SK-N-SH treated with all-trans-retinoic acid at 6 μM for 48 hours (cell line): ENCODE results near the gene BPI.

Source experiments
- ATAC-seq: fragments of 200-7000 bp; cut with Tn5 transposase; 3 replicates; pipeline ENCODE4 v1.9.1; 2020; ENCODE audit warnings: mild to moderate bottlenecking, moderate library complexity
- ARNTL ChIP-seq: fragments of 450-650 bp; formaldehyde crosslinking; IDR thresholded peaks from 2 replicates; pipeline ENCODE4 v1.5.0; 2020; ENCODE audit warnings: low read depth, mild to moderate bottlenecking, moderate library complexity, borderline replicate concordance
- BACH2 ChIP-seq: fragments of 250-450 bp; sonication (Bioruptor Pico); IDR thresholded peaks from 2 replicates; pipeline ENCODE4 v1.9.0; 2021; ENCODE audit warnings: mild to moderate bottlenecking, borderline replicate concordance
- CSDC2 ChIP-seq: fragments of 250-450 bp; sonication (Bioruptor Pico); IDR thresholded peaks from 2 replicates; pipeline ENCODE4 v1.5.0; 2020; ENCODE audit warnings: mild to moderate bottlenecking, moderate library complexity
- CSRNP3 ChIP-seq: fragments of 250-450 bp; sonication (Bioruptor Pico); IDR thresholded peaks from 2 replicates; pipeline ENCODE4 v1.5.1; 2021; ENCODE audit warnings: mild to moderate bottlenecking, moderate library complexity
- GLIS3 ChIP-seq: fragments of 250-450 bp; sonication (Bioruptor Pico); IDR thresholded peaks from 2 replicates; pipeline ENCODE4 v1.5.0; 2020; ENCODE audit warnings: mild to moderate bottlenecking, moderate library complexity
- ISL1 ChIP-seq: fragments of 250-450 bp; sonication (Bioruptor Pico); IDR thresholded peaks from 2 replicates; pipeline ENCODE4 v2.1.2; 2022; ENCODE audit warnings: mild to moderate bottlenecking, moderate library complexity
- OSR1 ChIP-seq: fragments of 250-450 bp; sonication (Bioruptor Pico); IDR thresholded peaks from 2 replicates; pipeline ENCODE4 v1.8.0; 2022; ENCODE audit warnings: moderate library complexity, mild to moderate bottlenecking, inconsistent platforms
- POU6F1 ChIP-seq: fragments of 250-450 bp; sonication (Bioruptor Pico); IDR thresholded peaks from 2 replicates; pipeline ENCODE4 v1.8.0; 2021; ENCODE audit warnings: low read depth, mild to moderate bottlenecking, moderate library complexity, borderline replicate concordance
- RARB ChIP-seq: fragments of 250-450 bp; sonication (Bioruptor Pico); IDR thresholded peaks from 2 replicates; pipeline ENCODE4 v1.8.0; 2021; ENCODE audit warnings: mild to moderate bottlenecking, moderate library complexity
- SNAI2 ChIP-seq: fragments of 250-450 bp; sonication (Bioruptor Pico); IDR thresholded peaks from 2 replicates; pipeline ENCODE4 v1.5.0; 2020; ENCODE audit warnings: mild to moderate bottlenecking, moderate library complexity
- TCF4 ChIP-seq: fragments of 250-450 bp; sonication (Bioruptor Pico); IDR thresholded peaks from 2 replicates; pipeline ENCODE4 v1.8.0; 2021; ENCODE audit warnings: mild to moderate bottlenecking, moderate library complexity, borderline replicate concordance
- ZC3H10 ChIP-seq: fragments of 250-450 bp; sonication (Bioruptor Pico); IDR thresholded peaks from 2 replicates; pipeline ENCODE4 v1.5.1; 2021; ENCODE audit warnings: mild to moderate bottlenecking, moderate library complexity
- ZFP30 ChIP-seq: fragments of 450-650 bp; formaldehyde crosslinking; IDR thresholded peaks from 2 replicates; pipeline ENCODE4 v1.5.0; 2022; ENCODE audit warnings: mild to moderate bottlenecking, moderate library complexity
- ZNF565 ChIP-seq: fragments of 450-650 bp; formaldehyde crosslinking; conservative IDR thresholded peaks from 2 replicates; pipeline ENCODE4 v1.5.0; 2020; ENCODE audit warnings: low read depth, mild to moderate bottlenecking, moderate library complexity
- ZNF70 ChIP-seq: fragments of 450-650 bp; formaldehyde crosslinking; IDR thresholded peaks from 2 replicates; pipeline ENCODE4 v1.5.0; 2020; ENCODE audit warnings: mild to moderate bottlenecking, moderate library complexity
- ZNF8 ChIP-seq: fragments of 450-650 bp; formaldehyde crosslinking; IDR thresholded peaks from 2 replicates; pipeline ENCODE4 v1.5.0; 2020; ENCODE audit warnings: mild to moderate bottlenecking, moderate library complexity
- TF ChIP-seq, protein P1 (sequence below): fragments of 250-450 bp; sonication (Bioruptor Pico); IDR thresholded peaks from 2 replicates; pipeline ENCODE4 v1.5.0; 2020; ENCODE audit warnings: mild to moderate bottlenecking, moderate library complexity
- TF ChIP-seq, protein P2 (sequence below): fragments of 250-450 bp; sonication (Bioruptor Pico); IDR thresholded peaks from 2 replicates; pipeline ENCODE4 v1.5.1; 2020; ENCODE audit warnings: low read depth, mild to moderate bottlenecking, moderate library complexity
- TF ChIP-seq, protein P3 (sequence below): fragments of 250-450 bp; sonication (Bioruptor Pico); IDR thresholded peaks from 2 replicates; pipeline ENCODE4 v1.8.0; 2020; ENCODE audit warnings: mild to moderate bottlenecking, moderate library complexity, borderline replicate concordance

Gene BPI

DNA sequence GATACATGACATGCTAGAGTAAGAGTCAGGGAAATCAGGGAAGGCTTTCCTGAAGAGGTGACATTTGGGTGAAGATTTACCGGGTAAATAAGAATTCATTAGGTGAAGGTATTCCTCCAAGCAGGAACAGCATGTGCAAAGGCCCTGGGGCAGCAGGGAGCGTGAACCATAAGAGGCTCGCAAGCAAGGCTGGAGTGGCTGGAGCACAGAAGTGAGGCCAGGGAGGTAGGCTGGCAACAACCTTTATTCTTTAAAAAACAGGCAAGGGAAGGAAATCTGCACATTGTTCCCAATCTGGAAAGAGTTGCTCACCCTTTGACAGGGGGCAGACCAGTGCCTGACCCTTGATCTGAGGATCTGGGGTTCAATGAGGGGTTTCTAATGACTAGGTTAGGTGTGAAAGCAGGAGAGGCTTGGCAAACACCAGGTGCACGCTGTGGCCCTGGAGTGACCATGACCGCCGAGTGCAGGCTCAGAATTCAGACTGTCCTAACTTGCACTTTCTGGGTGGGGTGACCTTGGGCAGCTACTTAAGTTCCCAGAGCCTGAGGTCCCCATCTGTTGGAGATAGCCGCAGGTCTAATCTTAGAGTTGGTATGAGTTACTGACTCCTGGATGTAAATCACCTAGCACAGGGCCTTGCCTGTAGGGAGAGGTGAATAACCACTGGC is 45.3 kb upstream of the BPI start (continued):
- TF ChIP-seq, protein P1, sequence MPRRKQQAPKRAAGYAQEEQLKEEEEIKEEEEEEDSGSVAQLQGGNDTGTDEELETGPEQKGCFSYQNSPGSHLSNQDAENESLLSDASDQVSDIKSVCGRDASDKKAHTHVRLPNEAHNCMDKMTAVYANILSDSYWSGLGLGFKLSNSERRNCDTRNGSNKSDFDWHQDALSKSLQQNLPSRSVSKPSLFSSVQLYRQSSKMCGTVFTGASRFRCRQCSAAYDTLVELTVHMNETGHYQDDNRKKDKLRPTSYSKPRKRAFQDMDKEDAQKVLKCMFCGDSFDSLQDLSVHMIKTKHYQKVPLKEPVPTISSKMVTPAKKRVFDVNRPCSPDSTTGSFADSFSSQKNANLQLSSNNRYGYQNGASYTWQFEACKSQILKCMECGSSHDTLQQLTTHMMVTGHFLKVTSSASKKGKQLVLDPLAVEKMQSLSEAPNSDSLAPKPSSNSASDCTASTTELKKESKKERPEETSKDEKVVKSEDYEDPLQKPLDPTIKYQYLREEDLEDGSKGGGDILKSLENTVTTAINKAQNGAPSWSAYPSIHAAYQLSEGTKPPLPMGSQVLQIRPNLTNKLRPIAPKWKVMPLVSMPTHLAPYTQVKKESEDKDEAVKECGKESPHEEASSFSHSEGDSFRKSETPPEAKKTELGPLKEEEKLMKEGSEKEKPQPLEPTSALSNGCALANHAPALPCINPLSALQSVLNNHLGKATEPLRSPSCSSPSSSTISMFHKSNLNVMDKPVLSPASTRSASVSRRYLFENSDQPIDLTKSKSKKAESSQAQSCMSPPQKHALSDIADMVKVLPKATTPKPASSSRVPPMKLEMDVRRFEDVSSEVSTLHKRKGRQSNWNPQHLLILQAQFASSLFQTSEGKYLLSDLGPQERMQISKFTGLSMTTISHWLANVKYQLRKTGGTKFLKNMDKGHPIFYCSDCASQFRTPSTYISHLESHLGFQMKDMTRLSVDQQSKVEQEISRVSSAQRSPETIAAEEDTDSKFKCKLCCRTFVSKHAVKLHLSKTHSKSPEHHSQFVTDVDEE (CRISPR knock-in tag) = no peak
- TF ChIP-seq ARNTL (CRISPR knock-in tag) (no peak), ISL1 (no peak)
- TF ChIP-seq, all 23 proteins: peak for 0

DNA sequence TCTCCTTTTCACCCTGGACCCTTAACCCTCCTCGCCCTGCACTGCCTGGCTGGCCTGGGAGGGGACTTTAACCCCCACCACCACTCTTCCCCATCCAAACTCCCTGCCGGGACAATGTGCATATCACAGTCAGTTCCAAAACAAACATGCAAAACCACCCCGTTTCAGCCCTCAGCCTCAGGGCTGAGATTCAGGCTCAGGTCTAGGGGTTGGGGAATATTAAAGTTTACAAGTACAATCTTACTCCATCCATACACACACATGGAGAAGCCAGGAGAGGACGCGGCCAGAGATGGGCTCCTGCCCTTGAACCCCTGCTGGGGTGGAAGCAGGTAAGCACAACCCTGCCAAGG is 44.0 kb upstream of the BPI start:
- ATAC-seq = peak; percentile 65
- no peak for TF ChIP-seq ZNF565 (CRISPR knock-in tag)
- TF ChIP-seq ZFP30 (CRISPR knock-in tag) = no peak
- TF ChIP-seq ZNF8 (CRISPR knock-in tag) = no peak
- no peak for TF ChIP-seq ZNF70 (CRISPR knock-in tag)
- TF ChIP-seq SNAI2 (CRISPR knock-in tag) = no peak
- TF ChIP-seq, protein P2, sequence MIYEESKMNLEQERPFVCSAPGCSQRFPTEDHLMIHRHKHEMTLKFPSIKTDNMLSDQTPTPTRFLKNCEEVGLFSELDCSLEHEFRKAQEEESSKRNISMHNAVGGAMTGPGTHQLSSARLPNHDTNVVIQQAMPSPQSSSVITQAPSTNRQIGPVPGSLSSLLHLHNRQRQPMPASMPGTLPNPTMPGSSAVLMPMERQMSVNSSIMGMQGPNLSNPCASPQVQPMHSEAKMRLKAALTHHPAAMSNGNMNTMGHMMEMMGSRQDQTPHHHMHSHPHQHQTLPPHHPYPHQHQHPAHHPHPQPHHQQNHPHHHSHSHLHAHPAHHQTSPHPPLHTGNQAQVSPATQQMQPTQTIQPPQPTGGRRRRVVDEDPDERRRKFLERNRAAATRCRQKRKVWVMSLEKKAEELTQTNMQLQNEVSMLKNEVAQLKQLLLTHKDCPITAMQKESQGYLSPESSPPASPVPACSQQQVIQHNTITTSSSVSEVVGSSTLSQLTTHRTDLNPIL (CRISPR knock-in tag) = no peak
- no peak for TF ChIP-seq RARB (CRISPR knock-in tag)
- TF ChIP-seq ARNTL (CRISPR knock-in tag) = no peak
- TF ChIP-seq BACH2 (CRISPR knock-in tag) = no peak
- no peak for TF ChIP-seq CSDC2 (CRISPR knock-in tag)
- TF ChIP-seq, protein P1 (CRISPR knock-in tag) = no peak
- no peak for TF ChIP-seq POU6F1 (CRISPR knock-in tag)
- TF ChIP-seq, protein P3, sequence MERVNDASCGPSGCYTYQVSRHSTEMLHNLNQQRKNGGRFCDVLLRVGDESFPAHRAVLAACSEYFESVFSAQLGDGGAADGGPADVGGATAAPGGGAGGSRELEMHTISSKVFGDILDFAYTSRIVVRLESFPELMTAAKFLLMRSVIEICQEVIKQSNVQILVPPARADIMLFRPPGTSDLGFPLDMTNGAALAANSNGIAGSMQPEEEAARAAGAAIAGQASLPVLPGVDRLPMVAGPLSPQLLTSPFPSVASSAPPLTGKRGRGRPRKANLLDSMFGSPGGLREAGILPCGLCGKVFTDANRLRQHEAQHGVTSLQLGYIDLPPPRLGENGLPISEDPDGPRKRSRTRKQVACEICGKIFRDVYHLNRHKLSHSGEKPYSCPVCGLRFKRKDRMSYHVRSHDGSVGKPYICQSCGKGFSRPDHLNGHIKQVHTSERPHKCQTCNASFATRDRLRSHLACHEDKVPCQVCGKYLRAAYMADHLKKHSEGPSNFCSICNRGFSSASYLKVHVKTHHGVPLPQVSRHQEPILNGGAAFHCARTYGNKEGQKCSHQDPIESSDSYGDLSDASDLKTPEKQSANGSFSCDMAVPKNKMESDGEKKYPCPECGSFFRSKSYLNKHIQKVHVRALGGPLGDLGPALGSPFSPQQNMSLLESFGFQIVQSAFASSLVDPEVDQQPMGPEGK = no peak
- no peak for TF ChIP-seq TCF4 (CRISPR knock-in tag)
- no peak for TF ChIP-seq CSRNP3 (CRISPR knock-in tag)
- TF ChIP-seq GLIS3 (CRISPR knock-in tag) = no peak
- no peak for TF ChIP-seq OSR1
- no peak for TF ChIP-seq ZC3H10
- no peak for TF ChIP-seq ISL1
- TF ChIP-seq, all 23 proteins: peak for 0
